ENCODE measurements around the gene DDX39A.

The DDX39A gene

GRCh38 chr19:14435320-14436050 lies 16.3 kb upstream of the DDX39A start:
- DNase-seq, result no peak
- in situ Hi-C loops (cut with MboI; ENCODE audit: low pct_unique_long_range_greater_than_20kb, low sequenced_read_pairs), result no loop called here

GRCh38 chr19:14434543-14435319 lies 15.6 kb upstream of the DDX39A start:
- peak; percentile 61 for DNase-seq
- in situ Hi-C loops (cut with MboI; ENCODE audit: low pct_unique_long_range_greater_than_20kb, low sequenced_read_pairs), result no loop called here

GRCh38 chr19:14433554-14434501 lies 14.7 kb upstream of the DDX39A start:
- DNase-seq, result peak; percentile 30
- in situ Hi-C loops (cut with MboI; ENCODE audit: low pct_unique_long_range_greater_than_20kb, low sequenced_read_pairs), result no loop called here

- in situ Hi-C loops (cut with MboI; ENCODE audit: low pct_unique_long_range_greater_than_20kb, low sequenced_read_pairs), result no loop called here
- peak; percentile 43 for DNase-seq
Observed at GRCh38 chr19:14432791-14433553, 13.8 kb upstream of the DDX39A start, which contains the start of gene PKN1. Gene PKN1 (plus strand): TSS chr19:14433306. CDS start chr19:14433522, 216 bp downstream.

GRCh38 chr19:14430712-14431111 lies 11.6 kb upstream of the DDX39A start:
- in situ Hi-C loops (cut with MboI; ENCODE audit: low pct_unique_long_range_greater_than_20kb, low sequenced_read_pairs), result no loop called here
- no peak for DNase-seq

- DNase-seq, result no peak
- in situ Hi-C loops (cut with MboI; ENCODE audit: low pct_unique_long_range_greater_than_20kb, low sequenced_read_pairs), result no loop called here
Observed at GRCh38 chr19:14428882-14429416, 9.8 kb upstream of the DDX39A start.

- in situ Hi-C loops (cut with MboI; ENCODE audit: low pct_unique_long_range_greater_than_20kb, low sequenced_read_pairs), result no loop called here
- DNase-seq, result no peak
Observed at GRCh38 chr19:14427461-14427860, 8.3 kb upstream of the DDX39A start.

GRCh38 chr19:14425696-14426138 lies 6.6 kb upstream of the DDX39A start:
- in situ Hi-C loops (cut with MboI; ENCODE audit: low pct_unique_long_range_greater_than_20kb, low sequenced_read_pairs), result no loop called here
- no peak for DNase-seq

GRCh38 chr19:14418856-14419105 lies 360 bp downstream of the DDX39A start:
- in situ Hi-C loops (cut with MboI; ENCODE audit: low pct_unique_long_range_greater_than_20kb, low sequenced_read_pairs), result no loop called here
- DNase-seq, result no peak

GRCh38 chr19:14416817-14417231 lies 2.3 kb downstream of the DDX39A start:
- DNase-seq, result peak; percentile 63
- in situ Hi-C loops (cut with MboI; ENCODE audit: low pct_unique_long_range_greater_than_20kb, low sequenced_read_pairs), result no loop called here

GRCh38 chr19:14414926-14415690 lies 4.0 kb downstream of the DDX39A start:
- DNase-seq, result no peak
- in situ Hi-C loops (cut with MboI; ENCODE audit: low pct_unique_long_range_greater_than_20kb, low sequenced_read_pairs), result no loop called here

- no peak for DNase-seq
- in situ Hi-C loops (cut with MboI; ENCODE audit: low pct_unique_long_range_greater_than_20kb, low sequenced_read_pairs), result no loop called here
Observed at GRCh38 chr19:14413693-14414181, 5.4 kb downstream of the DDX39A start.

- in situ Hi-C loops (cut with MboI; ENCODE audit: low pct_unique_long_range_greater_than_20kb, low sequenced_read_pairs), result no loop called here
- no peak for DNase-seq
Observed at GRCh38 chr19:14412996-14413692, 6.0 kb downstream of the DDX39A start.

- DNase-seq, result no peak
Observed at GRCh38 chr19:14412324-14412995, 6.7 kb downstream of the DDX39A start.

GRCh38 chr19:14411938-14412245 lies 7.2 kb downstream of the DDX39A start:
- no peak for DNase-seq
- in situ Hi-C loops (cut with MboI; ENCODE audit: low pct_unique_long_range_greater_than_20kb, low sequenced_read_pairs), result no loop called here

More at GRCh38 chr19:14412324-14412995, 6.7 kb downstream of the DDX39A start:
- in situ Hi-C loops (cut with MboI; ENCODE audit: low pct_unique_long_range_greater_than_20kb, low sequenced_read_pairs), result no loop called here

- in situ Hi-C loops (cut with MboI; ENCODE audit: low pct_unique_long_range_greater_than_20kb, low sequenced_read_pairs), result no loop called here
- no peak for DNase-seq
Observed at GRCh38 chr19:14411161-14411937, 7.8 kb downstream of the DDX39A start.

Measured in KBM-7 (cell line).